HG02840 (cell line): ENCODE data around the gene MBNL1.

ENCODE experiments used
- ATAC-seq: cut with Tn5 transposase; IDR thresholded peaks from one replicate; pipeline ENCODE4 v1.9.1; 2021; ENCODE audit warnings: mild to moderate bottlenecking, moderate library complexity, moderate number of reproducible peaks; ENCODE audit not compliant: unreplicated experiment, low FRiP score

MBNL1 gene

GRCh38 chr3:152270937-152271336, 2.2 kb downstream of the MBNL1 start:
- no peak for ATAC-seq

- no peak for ATAC-seq
Observed at GRCh38 chr3:152271501-152272236, 2.9 kb downstream of the MBNL1 start.

GRCh38 chr3:152272771-152273242, 4.1 kb downstream of the MBNL1 start:
- no peak for ATAC-seq

GRCh38 chr3:152276681-152277080, 8.0 kb downstream of the MBNL1 start:
- no peak for ATAC-seq

- no peak for ATAC-seq
Observed at GRCh38 chr3:152277198-152277597, 8.5 kb downstream of the MBNL1 start.

- no peak for ATAC-seq
Observed at GRCh38 chr3:152278756-152279427, 10.2 kb downstream of the MBNL1 start.

GRCh38 chr3:152279479-152279878, 10.8 kb downstream of the MBNL1 start:
- no peak for ATAC-seq

GRCh38 chr3:152280539-152280938, 11.8 kb downstream of the MBNL1 start:
- ATAC-seq = no peak

- ATAC-seq = peak; percentile 47
Observed at GRCh38 chr3:152281133-152281713, 12.5 kb downstream of the MBNL1 start.

- ATAC-seq = no peak
Observed at GRCh38 chr3:152282813-152283212, 14.1 kb downstream of the MBNL1 start.

- ATAC-seq = no peak
Observed at GRCh38 chr3:152283492-152284381, 15.0 kb downstream of the MBNL1 start.

- no peak for ATAC-seq
Observed at GRCh38 chr3:152284906-152285305, 16.2 kb downstream of the MBNL1 start.

GRCh38 chr3:152285509-152285908, 16.8 kb downstream of the MBNL1 start:
- ATAC-seq = no peak

GRCh38 chr3:152287898-152288576, 19.3 kb downstream of the MBNL1 start:
- no peak for ATAC-seq

GRCh38 chr3:152288681-152289080, 20.0 kb downstream of the MBNL1 start:
- no peak for ATAC-seq

- no peak for ATAC-seq
Observed at GRCh38 chr3:152289708-152290107, 21.0 kb downstream of the MBNL1 start.

- ATAC-seq = no peak
Observed at GRCh38 chr3:152290374-152290773, 21.6 kb downstream of the MBNL1 start.

- no peak for ATAC-seq
Observed at GRCh38 chr3:152291238-152291637, 22.5 kb downstream of the MBNL1 start.

- no peak for ATAC-seq
Observed at GRCh38 chr3:152291649-152292066, 22.9 kb downstream of the MBNL1 start.

GRCh38 chr3:152292366-152292765, 23.6 kb downstream of the MBNL1 start:
- no peak for ATAC-seq
